ENCODE data around the gene PRPF6.

The PRPF6 gene

GRCh38 chr20:64068386-64069208, 87.7 kb downstream of the PRPF6 start:
- DNase-seq, result peak; percentile 11

- no peak for DNase-seq
These were observed 88.3 kb downstream of the PRPF6 start for GRCh38 chr20:64069209-64069613.

- DNase-seq, result peak; percentile 9
These were observed 88.8 kb downstream of the PRPF6 start for GRCh38 chr20:64069614-64070243.

DNA sequence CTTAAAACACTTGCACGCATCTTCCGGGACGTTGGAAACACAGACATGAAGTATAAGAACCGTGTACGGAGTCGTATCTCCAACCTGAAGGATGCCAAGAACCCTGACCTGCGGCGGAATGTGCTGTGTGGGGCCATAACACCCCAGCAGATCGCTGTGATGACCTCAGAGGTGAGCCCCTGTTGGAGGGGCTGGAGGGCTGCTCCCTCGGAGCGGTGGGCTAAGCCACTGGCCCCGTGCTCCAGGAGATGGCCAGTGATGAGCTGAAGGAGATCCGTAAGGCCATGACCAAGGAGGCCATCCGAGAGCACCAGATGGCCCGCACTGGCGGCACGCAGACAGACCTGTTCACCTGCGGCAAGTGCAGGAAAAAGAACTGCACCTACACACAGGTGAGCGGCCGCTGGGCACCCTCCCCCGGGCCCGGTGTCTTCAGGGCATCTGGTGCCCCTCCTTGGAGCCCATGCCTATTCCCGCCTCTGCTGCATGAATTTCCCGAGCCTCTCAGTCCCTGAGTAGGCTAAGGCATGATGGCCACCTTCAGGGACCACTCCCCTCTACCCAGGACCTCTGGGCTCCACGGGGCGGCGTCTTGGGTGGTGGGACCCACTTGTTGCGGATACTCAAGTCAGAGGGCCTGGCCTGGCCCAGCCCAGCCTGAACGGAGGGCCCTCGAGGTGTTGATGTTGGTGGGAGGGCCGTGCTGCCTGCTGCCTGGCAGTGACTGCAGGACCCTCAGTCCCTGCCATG, 89.5 kb downstream of the PRPF6 start:
- DNase-seq, result no peak

DNA sequence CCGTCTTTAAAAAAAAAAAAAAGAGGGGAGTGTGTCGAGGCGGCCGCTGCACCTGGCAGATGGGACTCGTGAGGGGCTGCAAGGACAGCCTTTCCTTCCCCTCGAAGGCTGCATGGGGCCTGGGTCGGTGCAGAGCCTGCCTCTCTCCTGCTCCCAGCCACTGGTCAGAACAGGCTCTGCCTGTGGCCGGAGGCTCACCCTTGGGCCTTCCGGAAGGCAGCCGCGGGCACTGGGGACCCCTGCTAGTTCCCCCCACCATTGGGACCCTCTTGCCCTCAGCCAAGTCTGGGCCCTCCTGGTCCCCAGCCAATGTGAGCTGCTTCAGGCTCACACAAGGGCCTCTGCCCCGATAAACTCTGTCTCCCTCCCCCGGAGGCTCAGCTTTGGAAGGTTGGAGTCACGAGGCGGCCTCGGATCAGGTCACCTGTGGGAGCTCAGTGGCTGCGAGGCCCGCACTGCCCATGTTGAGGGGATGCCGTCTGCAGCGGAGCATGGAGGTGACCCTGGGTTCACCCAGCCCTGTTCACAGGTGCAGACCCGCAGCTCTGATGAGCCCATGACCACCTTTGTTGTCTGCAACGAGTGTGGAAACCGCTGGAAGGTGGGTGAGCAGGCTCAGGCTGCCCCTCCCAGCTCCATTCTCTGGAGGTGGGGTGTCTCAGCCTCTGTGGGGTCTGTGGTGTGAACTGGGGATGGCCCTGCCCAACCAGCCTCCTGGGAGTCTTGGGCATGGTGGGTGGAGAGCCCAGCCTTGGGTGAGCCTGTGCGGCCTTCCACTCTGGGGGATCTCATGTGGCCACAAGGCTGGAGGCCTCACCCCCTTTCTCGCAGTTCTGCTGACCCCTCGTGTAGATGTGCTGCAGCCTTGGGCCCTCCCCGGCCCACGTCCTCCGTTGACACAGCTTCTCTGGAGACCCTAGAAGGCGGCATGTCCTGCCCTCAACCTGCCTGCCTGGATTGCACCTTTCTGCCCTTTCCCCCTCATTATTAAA, 90.7 kb downstream of the PRPF6 start:
- DNase-seq, result no peak

GRCh38 chr20:64072498-64073063, 91.6 kb downstream of the PRPF6 start:
- DNase-seq, result no peak

GRCh38 chr20:64073476-64074183, 92.7 kb downstream of the PRPF6 start:
- no peak for DNase-seq

- no peak for DNase-seq
These were observed 93.4 kb downstream of the PRPF6 start for GRCh38 chr20:64074184-64074789.

- no peak for DNase-seq
These were observed 94.0 kb downstream of the PRPF6 start for GRCh38 chr20:64074963-64075362.

DNA sequence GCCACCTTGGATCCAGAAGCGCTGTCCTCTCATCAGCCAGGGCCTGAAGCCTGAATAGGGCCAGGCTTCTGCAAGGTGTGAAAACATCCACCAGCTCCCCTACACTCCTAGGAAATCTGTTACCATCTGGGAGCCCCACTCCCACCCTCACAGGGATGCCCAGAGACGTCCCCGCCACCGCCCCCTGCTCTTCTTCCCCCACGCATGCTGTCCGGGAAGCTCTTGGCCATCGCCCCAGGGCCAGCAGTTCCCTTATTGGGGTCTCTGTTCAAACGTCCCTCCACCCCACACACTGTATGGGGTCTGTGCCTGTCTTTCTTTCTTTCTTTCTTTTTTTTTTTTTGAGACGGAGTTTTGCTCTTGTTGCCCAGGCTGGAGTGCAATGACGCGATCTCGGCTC, 94.6 kb downstream of the PRPF6 start:
- DNase-seq, result no peak

DNA sequence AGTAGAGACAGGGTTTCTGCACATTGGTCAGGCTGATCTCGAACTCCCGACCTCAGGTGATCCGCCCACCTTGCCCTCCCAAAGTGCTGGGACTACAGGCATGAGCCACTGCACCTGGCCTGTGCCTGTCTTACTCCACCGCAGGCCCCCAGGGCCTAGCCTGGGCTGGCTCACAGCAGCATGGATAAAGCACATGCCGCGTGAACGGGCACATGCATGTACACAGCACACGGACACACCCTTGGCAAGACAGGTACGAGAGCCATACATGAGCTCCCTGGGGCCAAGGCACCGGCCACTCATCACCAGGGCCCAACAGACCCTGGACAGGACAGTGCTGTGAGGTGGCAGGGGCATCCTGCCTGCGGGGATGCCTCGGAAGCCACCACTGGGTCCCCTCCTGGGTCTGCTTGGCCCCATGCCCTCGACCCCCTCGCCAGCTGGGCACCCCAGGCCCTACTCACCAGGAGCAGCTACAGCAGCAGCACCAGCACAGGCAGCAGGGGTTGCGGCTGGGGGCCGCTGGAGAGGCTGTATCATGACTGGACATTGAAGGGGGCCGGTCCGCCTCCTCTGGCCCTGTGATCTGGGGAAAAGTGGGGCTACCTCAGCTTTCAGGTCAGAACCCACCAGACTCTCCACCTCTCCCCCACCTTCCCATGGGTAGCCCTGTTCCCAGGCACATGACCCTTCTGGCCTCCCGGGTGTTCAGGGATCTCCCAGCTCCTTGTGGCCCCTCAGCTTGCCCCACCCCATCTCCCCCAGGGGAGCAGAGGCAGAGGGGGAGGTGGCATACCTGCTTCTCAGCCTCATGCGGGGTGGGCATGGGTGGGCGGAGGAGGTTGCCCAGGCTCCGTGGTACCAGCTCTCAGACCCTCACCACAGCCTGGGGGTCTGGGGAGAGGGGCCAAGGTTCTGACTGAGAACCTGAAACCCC, 95.4 kb downstream of the PRPF6 start:
- no peak for DNase-seq

DNA sequence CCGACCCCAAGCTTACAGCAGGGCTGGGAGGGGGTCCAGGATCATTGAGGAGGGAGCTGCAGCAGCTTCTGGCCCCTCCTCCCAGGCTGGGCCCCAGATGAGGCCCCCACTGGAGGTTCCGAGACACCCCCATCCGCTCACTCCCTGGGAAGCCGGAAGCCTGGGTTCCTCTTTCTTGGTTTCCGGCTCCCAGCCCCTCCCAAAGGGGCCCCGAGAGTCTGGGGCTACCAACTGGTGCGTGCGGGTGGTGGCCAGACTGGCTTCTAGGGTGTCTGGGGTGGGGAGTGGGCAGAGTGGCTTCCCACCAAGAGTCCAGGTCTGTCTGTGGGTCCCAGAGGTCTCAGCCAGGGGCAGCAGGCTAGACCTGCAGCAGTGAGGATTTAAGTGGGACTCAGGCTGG, 96.2 kb downstream of the PRPF6 start:
- DNase-seq, result no peak

DNA sequence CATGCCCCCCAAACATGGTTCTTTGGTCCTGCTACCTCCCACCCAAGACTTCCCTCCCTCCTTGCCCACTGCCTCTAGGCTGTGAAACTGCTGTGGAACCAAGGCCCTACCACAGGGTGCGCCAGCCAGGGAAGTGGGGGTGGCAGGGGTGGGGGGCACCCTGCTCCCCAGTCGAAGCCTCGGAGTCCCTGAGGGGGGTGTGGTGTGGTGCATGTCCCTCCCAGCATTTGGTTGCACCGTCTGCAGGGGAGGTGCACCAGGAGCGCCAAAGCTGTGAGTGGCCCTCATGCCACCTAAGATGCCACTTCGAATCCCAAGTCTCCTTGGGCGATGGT, 96.6 kb downstream of the PRPF6 start:
- DNase-seq, result no peak

DNA sequence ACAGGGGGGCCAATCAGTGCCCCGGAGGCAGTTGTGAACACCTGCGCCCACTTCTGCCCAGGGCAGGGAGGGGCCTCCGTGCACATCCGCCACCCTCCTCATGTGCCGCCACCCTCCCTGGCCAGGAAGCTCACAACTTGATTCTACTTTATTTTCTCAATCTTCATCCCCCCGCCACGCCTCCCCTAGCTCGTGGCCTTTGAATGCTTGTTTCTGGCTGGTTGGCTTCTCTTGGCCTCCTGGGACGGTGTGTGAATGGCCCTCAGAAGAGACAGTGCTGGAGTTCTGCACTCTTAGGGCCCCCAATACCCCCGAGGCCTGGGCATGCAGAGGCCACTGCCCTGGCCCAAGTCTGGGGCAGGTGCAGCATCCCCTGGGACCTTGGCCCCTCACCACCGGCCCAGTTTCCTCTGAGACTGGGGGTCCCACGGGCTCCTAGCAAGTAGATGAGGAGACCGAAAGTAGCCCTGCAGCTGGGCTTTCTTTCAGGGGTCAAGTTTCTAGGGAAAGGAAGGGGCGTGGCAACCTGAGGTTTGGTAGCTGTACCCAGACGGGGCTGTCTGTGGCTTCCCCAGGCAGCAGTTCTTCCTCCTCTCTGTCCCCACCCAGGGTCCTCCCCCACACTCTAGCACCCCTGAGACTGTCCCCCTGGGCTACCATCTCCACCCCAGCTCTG, 97.1 kb downstream of the PRPF6 start:
- no peak for DNase-seq

DNA sequence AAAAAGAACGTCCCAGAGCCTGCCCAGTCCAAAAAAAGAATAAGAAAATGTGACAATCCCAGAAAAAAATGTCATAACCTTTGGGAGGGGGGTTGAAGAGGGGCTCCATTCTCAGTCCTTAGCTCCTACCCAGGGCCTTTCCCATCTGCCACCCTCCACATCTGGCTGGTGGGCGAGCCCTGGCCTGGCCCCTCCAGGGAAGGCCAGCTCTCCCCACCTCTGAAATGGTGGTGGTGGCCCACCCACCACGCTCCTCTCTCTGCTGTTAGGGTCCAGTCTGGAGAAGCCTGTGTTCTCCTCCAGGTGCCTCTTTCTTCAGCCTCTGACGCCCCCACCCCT, 98.0 kb downstream of the PRPF6 start:
- no peak for DNase-seq

GRCh38 chr20:64079273-64080012, 98.5 kb downstream of the PRPF6 start, which contains the start of gene RGS19:
Gene RGS19, minus strand, starts transcription at chr20:64079518. Its CDS starts 2,632 bp downstream, at chr20:64076886.
- peak; percentile 83 for DNase-seq

- DNase-seq, result no peak
These were observed 99.3 kb downstream of the PRPF6 start, which contains the start of gene OPRL1 for GRCh38 chr20:64080013-64080812. Gene OPRL1, plus strand, starts transcription at chr20:64080082. Its CDS starts 12,639 bp downstream, at chr20:64092721.

Measured in NCI-H69 (cell line).